ENCODE data around the gene KDSR. TPM values are rescaled to one million over a fixed set of nuclear protein-coding genes. Genes with fewer than 3 reads are reported as not detected.

Gene KDSR
- polyA plus RNA-seq, 2 of the 4 experiments (the other 2 are of a cell fraction), result 13.6 to 21.2 TPM

DNA sequence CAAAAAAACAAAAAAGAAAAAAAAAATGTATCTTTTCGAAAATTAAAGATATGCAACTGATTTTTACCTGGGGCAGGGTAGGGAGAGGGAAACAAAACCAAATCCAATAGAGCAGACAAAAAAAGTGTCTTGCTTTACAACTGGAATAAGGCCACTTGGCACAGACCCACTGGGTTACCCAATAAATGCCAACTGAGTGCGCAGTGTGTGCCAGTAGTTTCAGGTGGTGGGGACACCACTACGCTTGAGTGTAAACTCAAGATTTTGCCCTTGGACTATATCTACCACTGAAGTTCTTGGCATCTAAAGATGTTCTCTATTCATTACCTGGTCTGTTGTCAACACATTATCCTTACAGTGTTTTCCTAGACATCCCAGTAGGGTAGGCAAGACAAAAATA lies 39.0 kb upstream of the KDSR start (continued):
- TF ChIP-seq, protein P1, sequence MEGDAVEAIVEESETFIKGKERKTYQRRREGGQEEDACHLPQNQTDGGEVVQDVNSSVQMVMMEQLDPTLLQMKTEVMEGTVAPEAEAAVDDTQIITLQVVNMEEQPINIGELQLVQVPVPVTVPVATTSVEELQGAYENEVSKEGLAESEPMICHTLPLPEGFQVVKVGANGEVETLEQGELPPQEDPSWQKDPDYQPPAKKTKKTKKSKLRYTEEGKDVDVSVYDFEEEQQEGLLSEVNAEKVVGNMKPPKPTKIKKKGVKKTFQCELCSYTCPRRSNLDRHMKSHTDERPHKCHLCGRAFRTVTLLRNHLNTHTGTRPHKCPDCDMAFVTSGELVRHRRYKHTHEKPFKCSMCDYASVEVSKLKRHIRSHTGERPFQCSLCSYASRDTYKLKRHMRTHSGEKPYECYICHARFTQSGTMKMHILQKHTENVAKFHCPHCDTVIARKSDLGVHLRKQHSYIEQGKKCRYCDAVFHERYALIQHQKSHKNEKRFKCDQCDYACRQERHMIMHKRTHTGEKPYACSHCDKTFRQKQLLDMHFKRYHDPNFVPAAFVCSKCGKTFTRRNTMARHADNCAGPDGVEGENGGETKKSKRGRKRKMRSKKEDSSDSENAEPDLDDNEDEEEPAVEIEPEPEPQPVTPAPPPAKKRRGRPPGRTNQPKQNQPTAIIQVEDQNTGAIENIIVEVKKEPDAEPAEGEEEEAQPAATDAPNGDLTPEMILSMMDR (IDR thresholded peaks at IDR 0.05), result no peak
- TF ChIP-seq MYC (IDR thresholded peaks at IDR 0.05; ENCODE audit: borderline replicate concordance, low read length), result no peak
- TF ChIP-seq HDAC2 (IDR thresholded peaks at IDR 0.05), result no peak
- TF ChIP-seq HOXB5 (CRISPR knock-in tag; IDR thresholded peaks at IDR 0.05), result no peak
- TF ChIP-seq HEYL (CRISPR knock-in tag; IDR thresholded peaks at IDR 0.05), result no peak
- TF ChIP-seq FOSB (CRISPR knock-in tag; IDR thresholded peaks at IDR 0.05), result no peak
- no peak for TF ChIP-seq HOXA7 (CRISPR knock-in tag; IDR thresholded peaks at IDR 0.05)
- no peak for TF ChIP-seq GATA3 (IDR thresholded peaks at IDR 0.05; ENCODE audit: borderline replicate concordance)

DNA sequence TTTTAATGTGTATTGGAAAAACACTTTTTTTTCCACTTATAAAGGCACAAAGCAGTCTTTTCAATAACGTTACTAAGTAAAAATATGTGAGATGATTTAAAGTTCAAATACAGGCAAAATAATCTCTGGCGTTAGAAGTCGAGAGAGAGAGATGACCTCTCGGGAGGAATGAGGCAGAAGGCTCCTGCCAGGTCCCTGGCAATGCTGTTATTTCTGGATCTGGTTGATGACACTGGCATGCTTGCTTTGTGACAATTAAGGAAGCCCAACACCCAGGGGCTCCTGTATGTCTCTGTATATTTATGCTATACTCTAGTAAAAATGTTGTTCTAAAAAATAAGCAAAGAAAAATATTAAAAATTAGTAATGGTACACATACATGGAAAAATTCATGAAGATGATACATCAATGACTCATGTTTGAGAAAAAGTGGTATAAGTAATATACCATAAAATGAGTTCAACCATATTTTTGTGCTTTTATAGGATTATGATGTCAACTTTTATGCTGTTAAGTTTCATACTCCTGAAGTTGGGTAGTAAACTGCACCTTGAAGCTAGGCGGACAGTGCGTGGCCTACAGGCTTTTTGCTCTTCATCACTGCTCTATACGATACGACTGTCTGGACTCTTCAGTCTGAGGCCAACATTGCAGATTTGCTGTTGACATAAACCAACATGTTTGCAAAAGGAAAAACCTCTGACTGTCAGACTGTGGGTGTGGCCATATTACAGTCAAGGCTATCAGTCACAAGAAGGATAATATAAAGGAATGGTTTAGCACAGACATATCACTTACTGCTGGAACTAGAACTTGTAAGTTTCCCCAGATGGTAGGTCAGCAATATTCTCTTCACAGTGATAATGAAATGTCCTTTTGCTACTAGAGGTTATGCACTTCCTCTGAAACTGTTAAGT lies 35.5 kb upstream of the KDSR start:
- POLR2A ChIA-PET, result no interaction called here
- TF ChIP-seq HEYL (CRISPR knock-in tag; IDR thresholded peaks at IDR 0.05) (no peak), NPAS2 (CRISPR knock-in tag; IDR thresholded peaks at IDR 0.05; ENCODE audit: borderline replicate concordance) (no peak), FOXS1 (CRISPR knock-in tag; IDR thresholded peaks at IDR 0.05) (no peak), GATA3 (IDR thresholded peaks at IDR 0.05; ENCODE audit: borderline replicate concordance) (no peak), HDAC2 (IDR thresholded peaks at IDR 0.05) (no peak), EHF (CRISPR knock-in tag; IDR thresholded peaks at IDR 0.05) (no peak), ZFP36 (IDR thresholded peaks at IDR 0.05; ENCODE audit: borderline replicate concordance, partially characterized antibody) (no peak), JUNB (IDR thresholded peaks at IDR 0.05) (no peak), FOSL2 (IDR thresholded peaks at IDR 0.05) (no peak), FOSL2 (CRISPR knock-in tag; IDR thresholded peaks at IDR 0.05) (no peak), PHF8 (IDR thresholded peaks at IDR 0.05; ENCODE audit: borderline replicate concordance, low read depth) (no peak)
- TF ChIP-seq, protein P1 (IDR thresholded peaks at IDR 0.05), result no peak
- TF ChIP-seq, protein P2, sequence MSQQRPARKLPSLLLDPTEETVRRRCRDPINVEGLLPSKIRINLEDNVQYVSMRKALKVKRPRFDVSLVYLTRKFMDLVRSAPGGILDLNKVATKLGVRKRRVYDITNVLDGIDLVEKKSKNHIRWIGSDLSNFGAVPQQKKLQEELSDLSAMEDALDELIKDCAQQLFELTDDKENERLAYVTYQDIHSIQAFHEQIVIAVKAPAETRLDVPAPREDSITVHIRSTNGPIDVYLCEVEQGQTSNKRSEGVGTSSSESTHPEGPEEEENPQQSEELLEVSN (IDR thresholded peaks at IDR 0.05; ENCODE audit: borderline replicate concordance, low read depth), result no peak
- TF ChIP-seq, protein P3, sequence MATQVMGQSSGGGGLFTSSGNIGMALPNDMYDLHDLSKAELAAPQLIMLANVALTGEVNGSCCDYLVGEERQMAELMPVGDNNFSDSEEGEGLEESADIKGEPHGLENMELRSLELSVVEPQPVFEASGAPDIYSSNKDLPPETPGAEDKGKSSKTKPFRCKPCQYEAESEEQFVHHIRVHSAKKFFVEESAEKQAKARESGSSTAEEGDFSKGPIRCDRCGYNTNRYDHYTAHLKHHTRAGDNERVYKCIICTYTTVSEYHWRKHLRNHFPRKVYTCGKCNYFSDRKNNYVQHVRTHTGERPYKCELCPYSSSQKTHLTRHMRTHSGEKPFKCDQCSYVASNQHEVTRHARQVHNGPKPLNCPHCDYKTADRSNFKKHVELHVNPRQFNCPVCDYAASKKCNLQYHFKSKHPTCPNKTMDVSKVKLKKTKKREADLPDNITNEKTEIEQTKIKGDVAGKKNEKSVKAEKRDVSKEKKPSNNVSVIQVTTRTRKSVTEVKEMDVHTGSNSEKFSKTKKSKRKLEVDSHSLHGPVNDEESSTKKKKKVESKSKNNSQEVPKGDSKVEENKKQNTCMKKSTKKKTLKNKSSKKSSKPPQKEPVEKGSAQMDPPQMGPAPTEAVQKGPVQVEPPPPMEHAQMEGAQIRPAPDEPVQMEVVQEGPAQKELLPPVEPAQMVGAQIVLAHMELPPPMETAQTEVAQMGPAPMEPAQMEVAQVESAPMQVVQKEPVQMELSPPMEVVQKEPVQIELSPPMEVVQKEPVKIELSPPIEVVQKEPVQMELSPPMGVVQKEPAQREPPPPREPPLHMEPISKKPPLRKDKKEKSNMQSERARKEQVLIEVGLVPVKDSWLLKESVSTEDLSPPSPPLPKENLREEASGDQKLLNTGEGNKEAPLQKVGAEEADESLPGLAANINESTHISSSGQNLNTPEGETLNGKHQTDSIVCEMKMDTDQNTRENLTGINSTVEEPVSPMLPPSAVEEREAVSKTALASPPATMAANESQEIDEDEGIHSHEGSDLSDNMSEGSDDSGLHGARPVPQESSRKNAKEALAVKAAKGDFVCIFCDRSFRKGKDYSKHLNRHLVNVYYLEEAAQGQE (IDR thresholded peaks at IDR 0.05), result no peak
- Histone ChIP-seq H3K4me2 (no peak overlapping the region), H3K4me1 (no peaks in the 10 kb centered on the region), H3K27ac (no peak overlapping the region), H3K4me3 (no peak overlapping the region), H3K9me3 (no peaks in the 10 kb centered on the region)
- FAIRE-seq (no peak), DNase-seq (ENCODE audit: low read depth in 1 of 2, low spot score in 1 of 2) (no peak), ATAC-seq (no peak)
- CTCF ChIA-PET, result no interaction called here
- 92% methylated on average over 8 of the region's 8 CpGs for WGBS (ENCODE audit: missing lambda C conversion rate)

Measured in A549 (cell line).